GM21723 (cell line): ENCODE data around the gene MTERF2.
"Not testable (repeated sequence)": the region's sequence is repeated elsewhere in the genome, so short reads cannot be mapped to it uniquely, and the experiment has no call there.

Experiments
- ATAC-seq: cut with Tn5 transposase; IDR thresholded peaks from one replicate; pipeline ENCODE4 v1.9.1; 2021; ENCODE audit warnings: mild to moderate bottlenecking, moderate library complexity; ENCODE audit not compliant: unreplicated experiment

The MTERF2 gene

GRCh38 chr12:106986625-106987389 lies at the start of gene MTERF2:
MTERF2 (minus strand) TSS chr12:106987146; CDS start chr12:106978714, 8,432 bp downstream.
- ATAC-seq = peak; percentile 93

- no peak for ATAC-seq
Measured at GRCh38 chr12:107035733-107036132, 48.8 kb upstream of the MTERF2 start.

GRCh38 chr12:107033758-107034739 lies 47.1 kb upstream of the MTERF2 start:
- no peak for ATAC-seq

GRCh38 chr12:107032266-107032665 lies 45.3 kb upstream of the MTERF2 start:
- no peak for ATAC-seq

- no peak for ATAC-seq
Measured at GRCh38 chr12:107031061-107031460, 44.1 kb upstream of the MTERF2 start.

GRCh38 chr12:107029081-107029480 lies 42.1 kb upstream of the MTERF2 start:
- no peak for ATAC-seq

GRCh38 chr12:107027636-107028053 lies 40.7 kb upstream of the MTERF2 start:
- no peak for ATAC-seq

GRCh38 chr12:107026806-107027635 lies 40.1 kb upstream of the MTERF2 start:
- no peak for ATAC-seq

- not testable (repeated sequence) for ATAC-seq
Measured at GRCh38 chr12:107026356-107026755, 39.4 kb upstream of the MTERF2 start.

- no peak for ATAC-seq
Measured at GRCh38 chr12:107025671-107026070, 38.7 kb upstream of the MTERF2 start.

- ATAC-seq = no peak
Measured at GRCh38 chr12:107019546-107019945, 32.6 kb upstream of the MTERF2 start.

- ATAC-seq = no peak
Measured at GRCh38 chr12:107017042-107017441, 30.1 kb upstream of the MTERF2 start.

GRCh38 chr12:107014055-107014454 lies 27.1 kb upstream of the MTERF2 start:
- no peak for ATAC-seq

GRCh38 chr12:107012736-107013425 lies 25.9 kb upstream of the MTERF2 start:
- ATAC-seq = no peak

GRCh38 chr12:107011519-107011918 lies 24.6 kb upstream of the MTERF2 start:
- no peak for ATAC-seq

- ATAC-seq = no peak
Measured at GRCh38 chr12:107007411-107007810, 20.5 kb upstream of the MTERF2 start.

GRCh38 chr12:107002665-107003064 lies 15.7 kb upstream of the MTERF2 start:
- not testable (repeated sequence) for ATAC-seq

GRCh38 chr12:106999446-106999845 lies 12.5 kb upstream of the MTERF2 start:
- ATAC-seq = no peak

GRCh38 chr12:106997916-106998315 lies 11.0 kb upstream of the MTERF2 start:
- ATAC-seq = no peak

- not testable (repeated sequence) for ATAC-seq
Measured at GRCh38 chr12:106996102-106996501, 9.2 kb upstream of the MTERF2 start.
